NCI-H526 (cell line): ENCODE results near the gene C22orf23.
A peak's percentile ranks its signal among the peaks of the same experiment; 100 is the strongest.

ENCODE experiments used
- DNase-seq, 2 experiments: peaks; one replicate each; lab custom pipeline; 2025; lab: John Stamatoyannopoulos, UW

The C22orf23 gene

DNA sequence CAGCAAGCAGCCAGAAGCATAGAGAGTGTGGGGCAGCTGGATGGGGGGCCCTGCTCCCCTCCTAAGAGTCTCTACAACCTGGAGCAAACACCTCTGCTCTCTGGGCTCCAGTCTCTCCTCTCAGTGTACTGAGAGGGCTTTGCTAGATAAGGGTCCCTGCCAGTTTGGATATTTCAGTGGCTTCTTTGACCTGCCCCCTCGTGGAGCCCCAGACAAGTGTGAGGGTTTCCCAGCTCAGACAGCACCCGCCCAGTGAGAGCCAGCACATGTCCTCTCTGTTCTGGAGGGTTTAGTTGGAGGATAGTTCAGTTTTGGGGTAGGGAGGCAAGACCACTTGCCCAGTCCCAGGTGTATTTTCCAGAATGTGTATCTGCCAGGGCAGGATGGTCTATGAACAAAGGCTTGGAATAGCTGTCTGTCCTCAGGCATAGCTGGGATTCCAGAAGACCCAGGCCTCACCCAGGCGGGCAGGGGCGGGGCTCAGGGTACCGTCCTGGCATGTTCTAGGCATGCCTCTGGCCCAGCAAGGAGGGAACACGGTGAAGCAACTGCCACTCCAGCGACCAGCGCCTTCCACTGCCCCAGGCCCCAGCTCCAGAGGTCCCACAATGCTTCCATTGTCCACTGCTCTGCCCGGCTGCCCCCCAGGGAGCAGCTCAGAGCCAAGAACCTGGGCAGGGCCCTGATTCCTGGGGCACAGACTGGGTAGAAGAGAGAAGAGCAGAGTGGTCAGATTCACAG lies 54.8 kb downstream of the C22orf23 start:
- peak in 1 of 2 experiments; percentile 50 for DNase-seq

DNA sequence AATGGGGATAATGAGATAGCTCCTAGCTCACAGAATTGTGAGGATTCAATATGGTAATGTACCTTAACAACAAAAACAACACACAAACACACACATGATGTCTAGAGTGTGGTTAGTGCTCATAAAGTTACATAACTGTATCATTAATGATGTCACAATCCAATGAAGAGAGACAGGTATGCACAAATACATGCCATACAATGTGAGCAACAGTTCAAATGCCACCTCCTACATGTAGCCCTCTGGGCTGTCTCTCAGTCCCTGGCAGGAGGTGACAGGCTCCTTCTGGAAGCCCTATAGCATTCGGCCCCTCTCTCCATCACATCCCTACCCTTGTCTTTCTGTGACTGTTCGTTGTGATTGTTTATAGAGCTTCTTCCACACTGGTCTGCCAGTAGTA lies 55.6 kb downstream of the C22orf23 start:
- DNase-seq, result no peak

DNA sequence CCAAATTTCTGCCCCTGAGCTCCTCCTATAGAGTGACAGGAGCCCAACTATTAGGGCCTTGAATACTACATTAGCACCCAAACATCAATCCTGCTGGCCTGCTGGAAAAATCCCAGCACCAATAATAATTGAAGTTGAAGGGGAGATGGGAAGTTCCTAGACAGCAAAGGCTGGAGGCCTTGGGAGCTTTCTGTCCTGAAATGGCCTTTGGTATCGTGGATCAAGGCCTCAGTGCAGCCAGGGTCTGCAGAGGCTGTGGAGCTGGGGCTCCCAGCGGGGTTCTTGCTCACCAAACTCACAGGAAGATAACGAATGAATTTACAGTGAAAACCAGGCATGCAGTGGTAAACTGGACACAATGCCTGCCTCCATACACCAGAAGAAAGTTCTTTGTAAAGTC lies 56.5 kb downstream of the C22orf23 start:
- no peak for DNase-seq

DNA sequence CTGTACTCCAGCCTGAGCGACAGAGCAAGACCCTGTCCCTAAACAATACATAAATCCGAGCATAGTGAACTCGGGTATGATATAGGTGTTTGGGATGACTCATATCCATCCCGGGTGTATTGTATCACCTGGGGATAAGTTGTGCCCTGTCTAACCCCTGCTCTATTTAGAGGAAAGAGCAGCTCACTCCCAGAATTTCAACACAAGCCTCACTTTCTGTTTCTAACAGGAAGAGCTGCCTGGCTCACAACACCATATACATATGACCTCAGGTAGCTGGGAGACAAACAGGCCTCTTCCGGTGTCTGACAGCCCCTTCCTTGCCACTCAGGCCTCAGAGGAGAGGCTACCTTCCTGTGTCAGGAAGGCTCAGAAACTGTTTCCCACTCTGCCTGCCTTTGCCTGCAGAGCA lies 57.2 kb downstream of the C22orf23 start:
- no peak for DNase-seq

DNA sequence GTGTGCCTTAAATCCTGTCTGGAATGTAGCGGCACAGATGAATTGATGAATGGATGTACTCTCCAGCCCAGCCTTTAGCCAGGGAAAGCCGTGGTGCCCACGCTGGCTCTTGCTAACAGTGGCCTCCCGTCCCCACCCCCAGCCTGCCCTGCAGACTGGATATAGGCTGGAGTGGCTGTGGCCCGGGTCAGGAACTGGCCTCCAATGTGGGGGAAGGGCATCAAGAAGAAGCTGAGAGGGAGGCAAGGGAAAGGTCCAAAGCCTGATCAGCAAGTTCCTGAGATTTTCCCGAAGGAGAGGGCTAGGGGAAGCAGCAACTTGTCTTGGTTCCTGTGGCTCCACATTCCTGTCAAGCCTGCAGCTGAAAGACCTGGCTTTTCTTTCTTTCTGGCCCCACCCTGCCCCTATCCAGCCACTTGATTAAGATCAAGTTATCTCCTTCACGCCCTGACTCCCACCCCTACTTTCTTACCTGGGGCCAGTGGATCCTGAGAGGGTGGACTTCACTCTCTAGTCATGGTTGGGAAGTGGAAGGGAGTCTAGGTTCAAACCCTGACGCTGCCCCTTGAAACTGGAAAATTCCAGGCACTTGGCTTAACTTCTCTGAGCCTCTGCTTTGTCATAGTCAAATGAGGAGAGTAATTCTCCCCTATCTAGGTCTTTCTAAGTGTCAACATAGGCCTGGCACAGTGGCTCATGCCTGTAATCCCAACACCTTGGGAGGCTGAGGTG lies 58.3 kb downstream of the C22orf23 start:
- no peak for DNase-seq

DNA sequence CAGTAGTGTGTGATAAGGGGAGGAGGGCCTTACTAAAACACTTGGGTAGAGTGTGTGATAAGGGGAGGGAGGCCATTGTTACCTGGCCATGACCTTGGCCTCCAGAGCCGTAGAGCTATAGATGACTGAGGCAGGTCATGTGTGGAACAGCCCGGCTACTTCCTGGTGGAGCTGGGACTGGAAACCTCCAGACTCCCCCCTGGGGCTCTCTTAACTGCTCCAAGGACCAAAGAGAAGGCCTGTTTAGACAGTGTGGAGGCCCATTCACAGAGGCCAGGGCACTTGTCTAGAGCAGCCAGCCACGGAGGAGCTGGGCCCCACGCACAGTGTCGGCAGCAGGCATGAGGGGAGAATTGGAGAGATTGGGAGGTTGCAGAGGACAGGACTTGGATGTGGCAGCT lies 59.8 kb downstream of the C22orf23 start:
- DNase-seq, result no peak
